GM12878 (cell line): Measurements from ENCODE around the gene SUN5. TPM values are rescaled to one million over a fixed set of nuclear protein-coding genes. Genes with fewer than 3 reads are reported as not detected.

Source experiments
- ATAC-seq: fragments of 200-7000 bp; cut with Tn5 transposase; 3 replicates; pipeline ENCODE4 v1.9.1; 2020; ENCODE audit warnings: mild to moderate bottlenecking, moderate library complexity
- BruUV-seq: library from RNA; stranded (reverse); fragments of 400-500 nt; replicated peaks from 2 replicates; lab custom pipeline; 2021; lab: Mats Ljungman, UMichigan
- CTCF ChIA-PET: fragments of 300-600 bp; sonication (Branson Sonifier 250); formaldehyde crosslinking; extraction: SDS; loops from one replicate; lab custom pipeline; 2021; ENCODE audit warnings: inconsistent platforms; lab: Yijun Ruan, JAX
- POLR2A ChIA-PET: fragments of 350-600 bp; formaldehyde crosslinking; extraction: SDS; loops from one replicate; lab custom pipeline; 2021; ENCODE audit warnings: inconsistent platforms; lab: Charles Lee
- RAD21 ChIA-PET: fragments of 300-600 bp; sonication (Branson Sonifier 250); formaldehyde crosslinking; loops from one replicate; lab custom pipeline; 2023; ENCODE audit warnings: antibody characterized with exemption; ENCODE audit not compliant: unreplicated experiment; lab: Charles Lee
- SMC1A ChIA-PET: fragments of 300-600 bp; sonication (Branson Sonifier 250); formaldehyde crosslinking; loops from one replicate; lab custom pipeline; 2023; ENCODE audit not compliant: unreplicated experiment, uncharacterized antibody; lab: Charles Lee
- DNase-seq: peaks from one replicate; pipeline ENCODE4 v3.0.0-alpha.2; 2011; ENCODE audit warnings: low read depth, low spot score
- FAIRE-seq: peaks from 3 replicates; lab custom pipeline; 2011; peaks lifted over from hg19 to GRCh38; lab: Jason Lieb, UNC
- H2AFZ ChIP-seq: 2 replicates; pipeline ENCODE4 v1.6.0; 2011; ENCODE audit warnings: low read depth, low read length, control low read depth; ENCODE audit not compliant: control insufficient read depth
- H3K27ac ChIP-seq: 2 replicates; pipeline ENCODE4 v1.5.1; 2011; ENCODE audit warnings: control low read depth; ENCODE audit not compliant: control insufficient read depth, insufficient read depth
- H3K27me3 ChIP-seq, 2 experiments: replicated peaks in 1 of 2; 2 replicates each; pipeline versions ENCODE4 v1.6.0 to v1.6.1; 2011; ENCODE audit warnings: low read length in 1 of 2; ENCODE audit not compliant: control insufficient read depth in 2 of 2, insufficient read depth in 2 of 2
- H3K36me3 ChIP-seq, 2 experiments: 2 replicates each; pipeline ENCODE4 v1.5.1; 2011; ENCODE audit warnings: low read length in 1 of 2; ENCODE audit not compliant: control insufficient read depth in 2 of 2, insufficient read depth in 2 of 2
- H3K4me1 ChIP-seq: 2 replicates; pipeline ENCODE4 v1.6.1; 2011; ENCODE audit warnings: mild to moderate bottlenecking, low read length, moderate library complexity, mixed read lengths; ENCODE audit not compliant: control insufficient read depth, insufficient read depth
- H3K4me2 ChIP-seq: 2 replicates; pipeline ENCODE4 v1.6.0; 2011; ENCODE audit warnings: control low read depth; ENCODE audit not compliant: control insufficient read depth, insufficient read depth
- H3K4me3 ChIP-seq: fragments of 200-600 bp; sonication (generic); 2 replicates; pipeline ENCODE4 v1.5.1; 2016
- H3K79me2 ChIP-seq: 2 replicates; pipeline ENCODE4 v1.6.0; 2011; ENCODE audit warnings: low read length; ENCODE audit not compliant: control insufficient read depth, insufficient read depth
- H3K9ac ChIP-seq: 2 replicates; pipeline ENCODE4 v1.8.0; 2011; ENCODE audit warnings: low read length, control low read depth, mixed read lengths; ENCODE audit not compliant: control insufficient read depth, insufficient read depth
- H3K9me3 ChIP-seq: replicated peaks from 3 replicates; pipeline ENCODE4 v1.5.1; 2011; ENCODE audit warnings: mild to moderate bottlenecking, low read length; ENCODE audit not compliant: control insufficient read depth, insufficient read depth
- H4K20me1 ChIP-seq: 2 replicates; pipeline ENCODE4 v1.6.0; 2011; ENCODE audit not compliant: control insufficient read depth, insufficient read depth
- SP1 ChIP-seq: IDR thresholded peaks from one replicate; pipeline ENCODE4 v1.6.1; 2011; ENCODE audit warnings: low read depth, low read length
- YY1 ChIP-seq: IDR thresholded peaks from 2 replicates; pipeline ENCODE4 v1.6.1; 2011; ENCODE audit warnings: low read depth, mild to moderate bottlenecking, low read length
- WGBS: methylation state at CpG from one replicate; pipeline ENCODE4 v1.1.6; 2016; ENCODE audit warnings: low lambda C conversion rate; ENCODE audit not compliant: insufficient replicate concordance, insufficient coverage; ENCODE audit errors: missing lambda C conversion rate; 5-methylcytosine and 5-hydroxymethylcytosine counted together
- in situ Hi-C: fragments of 300-500 bp; cut with MboI; formaldehyde crosslinking; loops from 9 replicates; pipeline ENCODE4 v1.14.3; 2018; ENCODE audit warnings: mixed read lengths
- intact Hi-C: fragments of 100-400 bp; cut with micrococcal nuclease; formaldehyde crosslinking; loops from one replicate; pipeline ENCODE4 v1.14.2; 2022; ENCODE audit not compliant: unreplicated experiment
- polyA plus RNA-seq, 11 experiments: library from polyadenylated mRNA; depleted of rRNA in 4 of 11; unstranded in 6 of 11; stranded (reverse) in 5 of 11; fragments of >200 nt; fragmentation: Nextera tagmentation in 4 of 11; fragmentation: Illumina TruSeq in 1 of 11; extraction: Ambion mirVana in 4 of 11; extraction: Trizol in 1 of 11; gene quantifications; 1 replicate in 1 of 11; 2 replicates in 10 of 11; pipeline versions ENCODE4 v1.2.1 to v1.2.3, GENCODE V29; 2011 to 2016; ENCODE audit warnings: inconsistent platforms in 2 of 11, missing spikeins in 2 of 11, low read depth in 1 of 11
- total RNA-seq, 4 experiments: library from RNA; depleted of rRNA in 3 of 4; stranded (reverse); fragments of >200 nt in 3 of 4; fragmentation: Illumina TruSeq in 1 of 4; extraction: Trizol in 1 of 4; gene quantifications; 2 replicates each; pipeline versions ENCODE4 v1.2.1 to v1.2.3, GENCODE V29; 2013 to 2021
- TF ChIP-seq, protein P1 (sequence below): fragments of 450-650 bp; IDR thresholded peaks from 2 replicates; pipeline ENCODE4 v1.6.1; 2017; ENCODE audit warnings: borderline replicate concordance
- TF ChIP-seq, protein P2 (sequence below): fragments of 450-650 bp; conservative IDR thresholded peaks from 2 replicates; pipeline ENCODE4 v1.6.1; 2017; ENCODE audit warnings: mild to moderate bottlenecking, moderate library complexity
- TF ChIP-seq, protein P3 (sequence below): fragments of 450-650 bp; formaldehyde crosslinking; IDR thresholded peaks from 2 replicates; pipeline ENCODE4 v1.4.0; 2022; ENCODE audit warnings: mild to moderate bottlenecking, moderate library complexity

Gene SUN5
- total and polyA plus RNA-seq, 10 of the 15 experiments (the other 5 are each of a cell fraction or from before 2014, with no cell fraction given): not detected

DNA sequence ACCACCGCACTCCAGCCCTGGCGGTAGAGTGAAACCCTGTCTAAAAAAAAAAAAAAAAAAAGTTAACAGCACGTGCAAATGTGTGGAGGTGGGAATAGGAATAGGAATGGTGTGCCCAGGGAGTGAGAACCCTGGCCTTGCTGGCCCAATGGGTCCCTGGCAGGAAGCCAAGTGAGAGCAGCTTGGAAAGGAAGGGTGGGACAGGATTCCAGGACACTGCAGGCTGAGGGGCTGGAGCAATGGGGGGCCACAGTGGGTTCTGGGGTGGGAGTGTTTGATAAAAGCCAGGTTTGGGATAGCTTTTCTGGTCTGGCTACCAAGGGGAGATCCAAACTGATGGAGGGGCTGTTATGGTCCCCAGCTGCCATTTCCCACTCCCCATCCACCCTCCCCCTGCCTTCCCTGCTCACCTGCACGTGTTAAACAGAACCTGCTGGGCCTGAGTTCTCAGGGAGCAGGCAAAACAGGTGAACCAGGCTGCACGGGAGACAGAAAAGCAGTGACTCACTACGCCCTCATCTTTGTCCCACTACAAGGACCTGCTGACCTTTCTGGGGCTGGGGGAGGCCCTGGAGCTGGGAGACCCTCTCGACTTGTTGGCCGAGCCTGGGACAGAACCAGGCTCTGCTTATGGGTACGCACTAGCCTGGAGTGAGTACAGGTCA is 3.3 kb downstream of the SUN5 start:
- Histone ChIP-seq H2AFZ (no peak overlapping the region), H3K4me3 (no peak overlapping the region), H3K27ac (no peak overlapping the region), H3K4me2 (no peak overlapping the region), H3K9ac (no peak overlapping the region), H3K27me3 (no peaks in the 10 kb centered on the region), H3K79me2 (no peaks in the 10 kb centered on the region), H3K36me3 (no peaks in the 10 kb centered on the region), H4K20me1 (no peaks in the 10 kb centered on the region)
- no TSS peak for BruUV-seq
- in situ Hi-C loops (no loop called here), intact Hi-C loops (no loop called here)
- CTCF ChIA-PET: no interaction called here
- POLR2A ChIA-PET: no interaction called here
- SMC1A ChIA-PET: no interaction called here
- no peak for DNase-seq
- ATAC-seq: no peak
- no peak for FAIRE-seq
- WGBS: 27% methylated on average over 9 of the region's 9 CpGs
- RAD21 ChIA-PET: no interaction called here
- TF ChIP-seq, protein P1, sequence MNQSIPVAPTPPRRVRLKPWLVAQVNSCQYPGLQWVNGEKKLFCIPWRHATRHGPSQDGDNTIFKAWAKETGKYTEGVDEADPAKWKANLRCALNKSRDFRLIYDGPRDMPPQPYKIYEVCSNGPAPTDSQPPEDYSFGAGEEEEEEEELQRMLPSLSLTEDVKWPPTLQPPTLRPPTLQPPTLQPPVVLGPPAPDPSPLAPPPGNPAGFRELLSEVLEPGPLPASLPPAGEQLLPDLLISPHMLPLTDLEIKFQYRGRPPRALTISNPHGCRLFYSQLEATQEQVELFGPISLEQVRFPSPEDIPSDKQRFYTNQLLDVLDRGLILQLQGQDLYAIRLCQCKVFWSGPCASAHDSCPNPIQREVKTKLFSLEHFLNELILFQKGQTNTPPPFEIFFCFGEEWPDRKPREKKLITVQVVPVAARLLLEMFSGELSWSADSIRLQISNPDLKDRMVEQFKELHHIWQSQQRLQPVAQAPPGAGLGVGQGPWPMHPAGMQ: no peak
- TF ChIP-seq YY1: no peak
- no peak for TF ChIP-seq SP1
- TF ChIP-seq, protein P2, sequence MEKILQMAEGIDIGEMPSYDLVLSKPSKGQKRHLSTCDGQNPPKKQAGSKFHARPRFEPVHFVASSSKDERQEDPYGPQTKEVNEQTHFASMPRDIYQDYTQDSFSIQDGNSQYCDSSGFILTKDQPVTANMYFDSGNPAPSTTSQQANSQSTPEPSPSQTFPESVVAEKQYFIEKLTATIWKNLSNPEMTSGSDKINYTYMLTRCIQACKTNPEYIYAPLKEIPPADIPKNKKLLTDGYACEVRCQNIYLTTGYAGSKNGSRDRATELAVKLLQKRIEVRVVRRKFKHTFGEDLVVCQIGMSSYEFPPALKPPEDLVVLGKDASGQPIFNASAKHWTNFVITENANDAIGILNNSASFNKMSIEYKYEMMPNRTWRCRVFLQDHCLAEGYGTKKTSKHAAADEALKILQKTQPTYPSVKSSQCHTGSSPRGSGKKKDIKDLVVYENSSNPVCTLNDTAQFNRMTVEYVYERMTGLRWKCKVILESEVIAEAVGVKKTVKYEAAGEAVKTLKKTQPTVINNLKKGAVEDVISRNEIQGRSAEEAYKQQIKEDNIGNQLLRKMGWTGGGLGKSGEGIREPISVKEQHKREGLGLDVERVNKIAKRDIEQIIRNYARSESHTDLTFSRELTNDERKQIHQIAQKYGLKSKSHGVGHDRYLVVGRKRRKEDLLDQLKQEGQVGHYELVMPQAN: no peak
- TF ChIP-seq, protein P3, sequence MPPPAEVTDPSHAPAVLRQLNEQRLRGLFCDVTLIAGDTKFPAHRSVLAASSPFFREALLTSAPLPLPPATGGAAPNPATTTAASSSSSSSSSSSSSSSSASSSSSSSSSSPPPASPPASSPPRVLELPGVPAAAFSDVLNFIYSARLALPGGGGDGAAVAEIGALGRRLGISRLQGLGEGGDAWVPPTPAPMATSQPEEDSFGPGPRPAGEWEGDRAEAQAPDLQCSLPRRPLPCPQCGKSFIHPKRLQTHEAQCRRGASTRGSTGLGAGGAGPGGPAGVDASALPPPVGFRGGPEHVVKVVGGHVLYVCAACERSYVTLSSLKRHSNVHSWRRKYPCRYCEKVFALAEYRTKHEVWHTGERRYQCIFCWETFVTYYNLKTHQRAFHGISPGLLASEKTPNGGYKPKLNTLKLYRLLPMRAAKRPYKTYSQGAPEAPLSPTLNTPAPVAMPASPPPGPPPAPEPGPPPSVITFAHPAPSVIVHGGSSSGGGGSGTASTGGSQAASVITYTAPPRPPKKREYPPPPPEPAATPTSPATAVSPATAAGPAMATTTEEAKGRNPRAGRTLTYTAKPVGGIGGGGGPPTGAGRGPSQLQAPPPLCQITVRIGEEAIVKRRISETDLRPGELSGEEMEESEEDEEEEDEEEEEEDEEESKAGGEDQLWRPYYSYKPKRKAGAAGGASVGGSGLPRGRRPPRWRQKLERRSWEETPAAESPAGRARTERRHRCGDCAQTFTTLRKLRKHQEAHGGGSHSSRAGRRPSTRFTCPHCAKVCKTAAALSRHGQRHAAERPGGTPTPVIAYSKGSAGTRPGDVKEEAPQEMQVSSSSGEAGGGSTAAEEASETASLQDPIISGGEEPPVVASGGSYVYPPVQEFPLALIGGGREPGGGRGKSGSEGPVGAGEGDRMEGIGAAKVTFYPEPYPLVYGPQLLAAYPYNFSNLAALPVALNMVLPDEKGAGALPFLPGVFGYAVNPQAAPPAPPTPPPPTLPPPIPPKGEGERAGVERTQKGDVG (CRISPR knock-in tag): no peak
- TF ChIP-seq, all 136 proteins: peak for 0
- Histone ChIP-seq H3K4me1 (no peaks in the 10 kb centered on the region), H3K9me3 (no peaks in the 10 kb centered on the region; the same call in 2 of the 3 replicates)
